GM23338 (cell line): ENCODE data around the gene ACAP1. TPM values are rescaled to one million over a fixed set of nuclear protein-coding genes. Genes with fewer than 3 reads are reported as not detected.
"Not testable (repeated sequence)": the region's sequence is repeated elsewhere in the genome, so short reads cannot be mapped to it uniquely, and the experiment has no call there.

ENCODE experiments used
- ATAC-seq: fragments of 200-7000 bp; cut with Tn5 transposase; 3 replicates; pipeline ENCODE4 v1.9.1; 2020
- DNase-seq: peaks from one replicate; pipeline ENCODE4 v3.0.0-alpha.2; 2015; ENCODE audit warnings: low spot score
- H2AFZ ChIP-seq: fragments of 200-600 bp; sonication (generic); 2 replicates; pipeline ENCODE4 v1.8.0; 2016; ENCODE audit warnings: antibody characterized with exemption, mild to moderate bottlenecking, moderate library complexity
- H3F3A ChIP-seq: fragments of 200-600 bp; sonication (generic); replicated peaks from 2 replicates; pipeline ENCODE4 v1.8.0; 2017; ENCODE audit warnings: antibody characterized with exemption, mixed run types, low read depth
- H3K27ac ChIP-seq: fragments of 200-600 bp; sonication (generic); 2 replicates; pipeline ENCODE4 v1.6.1; 2016; ENCODE audit warnings: low read depth
- H3K27me3 ChIP-seq: fragments of 200-600 bp; sonication (generic); 2 replicates; pipeline ENCODE4 v1.8.0; 2016; ENCODE audit warnings: mild to moderate bottlenecking, mixed run types, moderate library complexity; ENCODE audit not compliant: insufficient read depth
- H3K36me3 ChIP-seq: fragments of 200-600 bp; sonication (generic); 2 replicates; pipeline ENCODE4 v1.8.0; 2016; ENCODE audit warnings: mild to moderate bottlenecking; ENCODE audit not compliant: insufficient read depth
- H3K4me1 ChIP-seq: fragments of 200-600 bp; sonication (generic); 2 replicates; pipeline ENCODE4 v1.8.0; 2016; ENCODE audit warnings: mild to moderate bottlenecking, moderate library complexity; ENCODE audit not compliant: insufficient read depth
- H3K4me2 ChIP-seq: fragments of 200-600 bp; sonication (generic); 2 replicates; pipeline ENCODE4 v1.7.1; 2017; ENCODE audit warnings: mixed run types
- H3K4me3 ChIP-seq: fragments of 200-600 bp; sonication (generic); 2 replicates; pipeline ENCODE4 v1.6.1; 2016; ENCODE audit warnings: mixed run types
- H3K79me2 ChIP-seq: fragments of 200-600 bp; sonication (generic); replicated peaks from 2 replicates; pipeline ENCODE4 v1.8.0; 2017; ENCODE audit warnings: mild to moderate bottlenecking; ENCODE audit not compliant: insufficient read depth
- H3K9me2 ChIP-seq: fragments of 200-600 bp; sonication (generic); 2 replicates; pipeline ENCODE4 v1.8.0; 2017; ENCODE audit not compliant: insufficient read depth
- H4K20me1 ChIP-seq: fragments of 200-600 bp; sonication (generic); replicated peaks from 2 replicates; pipeline ENCODE4 v1.8.0; 2017; ENCODE audit warnings: mild to moderate bottlenecking; ENCODE audit not compliant: insufficient read depth
- H3K27ac Mint-ChIP-seq: 2 replicates; pipeline ENCODE4 v1.8.0; 2020; ENCODE audit warnings: inconsistent platforms, mild to moderate bottlenecking, moderate library complexity, mixed read lengths
- H3K27me3 Mint-ChIP-seq: 3 replicates; pipeline ENCODE4 v1.8.0; 2022; ENCODE audit warnings: low read depth, mild to moderate bottlenecking, moderate library complexity, mixed read lengths, inconsistent platforms; ENCODE audit not compliant: insufficient read depth, poor library complexity
- H3K36me3 Mint-ChIP-seq: 3 replicates; pipeline ENCODE4 v1.8.0; 2021; ENCODE audit warnings: low read depth, mild to moderate bottlenecking, inconsistent platforms, moderate library complexity, mixed read lengths
- H3K4me1 Mint-ChIP-seq: 3 replicates; pipeline ENCODE4 v1.8.0; 2020; ENCODE audit warnings: mild to moderate bottlenecking, inconsistent platforms, mixed read lengths
- H3K4me3 Mint-ChIP-seq: 3 replicates; pipeline ENCODE4 v1.8.0; 2021; ENCODE audit warnings: moderate library complexity, mild to moderate bottlenecking, inconsistent platforms, mixed read lengths
- H3K9me3 Mint-ChIP-seq: 3 replicates; pipeline ENCODE4 v1.8.0; 2020; ENCODE audit warnings: moderate library complexity, mild to moderate bottlenecking, inconsistent platforms, mixed read lengths
- CREB1 ChIP-seq: fragments of 250-450 bp; sonication (Bioruptor Pico); IDR thresholded peaks from 2 replicates; pipeline ENCODE4 v1.5.0; 2020; ENCODE audit warnings: low read depth, mild to moderate bottlenecking, moderate library complexity
- EZH2 ChIP-seq: fragments of 200-600 bp; sonication (generic); IDR thresholded peaks from one replicate; pipeline ENCODE4 v1.8.0; 2017; ENCODE audit warnings: antibody characterized with exemption, mild to moderate bottlenecking, low read depth; ENCODE audit not compliant: unreplicated experiment
- NANOG ChIP-seq: IDR thresholded peaks from 2 replicates; pipeline ENCODE4 v1.6.1; 2016; ENCODE audit warnings: antibody characterized with exemption, borderline replicate concordance
- POLR2AphosphoS5 ChIP-seq: IDR thresholded peaks from 2 replicates; pipeline ENCODE4 v1.6.1; 2016; ENCODE audit warnings: antibody characterized with exemption, low read depth
- REST ChIP-seq: IDR thresholded peaks from one replicate; pipeline ENCODE4 v1.6.1; 2018; ENCODE audit warnings: antibody characterized with exemption; ENCODE audit not compliant: unreplicated experiment
- STAT1 ChIP-seq: IDR thresholded peaks from one replicate; pipeline ENCODE4 v1.6.1; 2016; ENCODE audit warnings: antibody characterized with exemption; ENCODE audit not compliant: unreplicated experiment
- ZNF114 ChIP-seq: fragments of 250-450 bp; sonication (Bioruptor Pico); IDR thresholded peaks from 2 replicates; pipeline ENCODE4 v1.5.0; 2020; ENCODE audit warnings: mild to moderate bottlenecking, moderate library complexity
- ZNF331 ChIP-seq: fragments of 250-450 bp; sonication (Bioruptor Pico); IDR thresholded peaks from 2 replicates; pipeline ENCODE4 v1.5.0; 2020; ENCODE audit warnings: low read depth, mild to moderate bottlenecking, moderate library complexity
- polyA plus RNA-seq: library from polyadenylated mRNA; unstranded; fragments of >200 nt; fragmentation: Nextera tagmentation; extraction: Ambion mirVana; gene quantifications from 2 replicates; pipeline ENCODE4 v1.2.1, GENCODE V29; 2016
- total RNA-seq: library from RNA; depleted of rRNA; stranded (reverse); fragments of >200 nt; shearing (Covaris generic); gene quantifications from 2 replicates; pipeline ENCODE4 v1.2.3, GENCODE V29; 2014
- TF ChIP-seq, protein P1 (sequence below): fragments of 250-450 bp; sonication (Bioruptor Pico); IDR thresholded peaks from 2 replicates; pipeline ENCODE4 v1.5.0; 2020; ENCODE audit warnings: mild to moderate bottlenecking, moderate library complexity

The ACAP1 gene
- total and polyA plus RNA-seq, 2 experiments from 2014 or later: 30.7 to 40.1 TPM

DNA sequence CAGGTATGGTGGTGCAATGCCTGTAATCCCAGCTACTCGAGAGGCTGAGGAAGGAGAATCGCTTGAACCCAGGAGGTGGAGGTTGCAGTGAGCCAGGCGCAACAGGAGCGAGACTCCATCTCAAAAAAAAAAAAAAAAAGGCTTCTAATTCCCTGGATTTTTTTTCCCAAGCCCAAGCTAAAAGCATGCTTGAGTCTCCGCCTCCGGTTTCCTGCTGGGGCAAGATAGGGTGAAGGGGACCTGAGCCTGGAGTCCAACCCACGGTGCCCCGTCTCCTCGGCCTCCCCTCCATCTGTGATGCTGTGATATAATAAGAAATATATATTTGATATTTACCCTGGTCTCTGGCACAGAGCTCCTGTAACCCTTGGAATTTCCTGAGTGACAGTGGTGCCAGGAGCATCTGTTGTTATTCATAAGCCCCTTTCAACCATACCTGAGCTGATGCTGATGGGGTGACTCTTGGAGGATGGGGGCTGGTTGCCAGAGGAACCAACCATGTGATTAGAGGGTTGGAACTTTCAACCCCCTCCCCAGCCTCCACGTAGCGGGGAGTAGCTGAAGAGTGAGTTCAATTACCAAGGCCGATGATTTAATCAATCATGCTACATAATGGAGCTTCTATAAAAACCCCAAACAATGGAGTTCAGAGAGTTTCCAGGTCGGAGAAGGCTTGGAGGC lies 31.7 kb downstream of the ACAP1 start (continued):
- TF ChIP-seq, protein P1, sequence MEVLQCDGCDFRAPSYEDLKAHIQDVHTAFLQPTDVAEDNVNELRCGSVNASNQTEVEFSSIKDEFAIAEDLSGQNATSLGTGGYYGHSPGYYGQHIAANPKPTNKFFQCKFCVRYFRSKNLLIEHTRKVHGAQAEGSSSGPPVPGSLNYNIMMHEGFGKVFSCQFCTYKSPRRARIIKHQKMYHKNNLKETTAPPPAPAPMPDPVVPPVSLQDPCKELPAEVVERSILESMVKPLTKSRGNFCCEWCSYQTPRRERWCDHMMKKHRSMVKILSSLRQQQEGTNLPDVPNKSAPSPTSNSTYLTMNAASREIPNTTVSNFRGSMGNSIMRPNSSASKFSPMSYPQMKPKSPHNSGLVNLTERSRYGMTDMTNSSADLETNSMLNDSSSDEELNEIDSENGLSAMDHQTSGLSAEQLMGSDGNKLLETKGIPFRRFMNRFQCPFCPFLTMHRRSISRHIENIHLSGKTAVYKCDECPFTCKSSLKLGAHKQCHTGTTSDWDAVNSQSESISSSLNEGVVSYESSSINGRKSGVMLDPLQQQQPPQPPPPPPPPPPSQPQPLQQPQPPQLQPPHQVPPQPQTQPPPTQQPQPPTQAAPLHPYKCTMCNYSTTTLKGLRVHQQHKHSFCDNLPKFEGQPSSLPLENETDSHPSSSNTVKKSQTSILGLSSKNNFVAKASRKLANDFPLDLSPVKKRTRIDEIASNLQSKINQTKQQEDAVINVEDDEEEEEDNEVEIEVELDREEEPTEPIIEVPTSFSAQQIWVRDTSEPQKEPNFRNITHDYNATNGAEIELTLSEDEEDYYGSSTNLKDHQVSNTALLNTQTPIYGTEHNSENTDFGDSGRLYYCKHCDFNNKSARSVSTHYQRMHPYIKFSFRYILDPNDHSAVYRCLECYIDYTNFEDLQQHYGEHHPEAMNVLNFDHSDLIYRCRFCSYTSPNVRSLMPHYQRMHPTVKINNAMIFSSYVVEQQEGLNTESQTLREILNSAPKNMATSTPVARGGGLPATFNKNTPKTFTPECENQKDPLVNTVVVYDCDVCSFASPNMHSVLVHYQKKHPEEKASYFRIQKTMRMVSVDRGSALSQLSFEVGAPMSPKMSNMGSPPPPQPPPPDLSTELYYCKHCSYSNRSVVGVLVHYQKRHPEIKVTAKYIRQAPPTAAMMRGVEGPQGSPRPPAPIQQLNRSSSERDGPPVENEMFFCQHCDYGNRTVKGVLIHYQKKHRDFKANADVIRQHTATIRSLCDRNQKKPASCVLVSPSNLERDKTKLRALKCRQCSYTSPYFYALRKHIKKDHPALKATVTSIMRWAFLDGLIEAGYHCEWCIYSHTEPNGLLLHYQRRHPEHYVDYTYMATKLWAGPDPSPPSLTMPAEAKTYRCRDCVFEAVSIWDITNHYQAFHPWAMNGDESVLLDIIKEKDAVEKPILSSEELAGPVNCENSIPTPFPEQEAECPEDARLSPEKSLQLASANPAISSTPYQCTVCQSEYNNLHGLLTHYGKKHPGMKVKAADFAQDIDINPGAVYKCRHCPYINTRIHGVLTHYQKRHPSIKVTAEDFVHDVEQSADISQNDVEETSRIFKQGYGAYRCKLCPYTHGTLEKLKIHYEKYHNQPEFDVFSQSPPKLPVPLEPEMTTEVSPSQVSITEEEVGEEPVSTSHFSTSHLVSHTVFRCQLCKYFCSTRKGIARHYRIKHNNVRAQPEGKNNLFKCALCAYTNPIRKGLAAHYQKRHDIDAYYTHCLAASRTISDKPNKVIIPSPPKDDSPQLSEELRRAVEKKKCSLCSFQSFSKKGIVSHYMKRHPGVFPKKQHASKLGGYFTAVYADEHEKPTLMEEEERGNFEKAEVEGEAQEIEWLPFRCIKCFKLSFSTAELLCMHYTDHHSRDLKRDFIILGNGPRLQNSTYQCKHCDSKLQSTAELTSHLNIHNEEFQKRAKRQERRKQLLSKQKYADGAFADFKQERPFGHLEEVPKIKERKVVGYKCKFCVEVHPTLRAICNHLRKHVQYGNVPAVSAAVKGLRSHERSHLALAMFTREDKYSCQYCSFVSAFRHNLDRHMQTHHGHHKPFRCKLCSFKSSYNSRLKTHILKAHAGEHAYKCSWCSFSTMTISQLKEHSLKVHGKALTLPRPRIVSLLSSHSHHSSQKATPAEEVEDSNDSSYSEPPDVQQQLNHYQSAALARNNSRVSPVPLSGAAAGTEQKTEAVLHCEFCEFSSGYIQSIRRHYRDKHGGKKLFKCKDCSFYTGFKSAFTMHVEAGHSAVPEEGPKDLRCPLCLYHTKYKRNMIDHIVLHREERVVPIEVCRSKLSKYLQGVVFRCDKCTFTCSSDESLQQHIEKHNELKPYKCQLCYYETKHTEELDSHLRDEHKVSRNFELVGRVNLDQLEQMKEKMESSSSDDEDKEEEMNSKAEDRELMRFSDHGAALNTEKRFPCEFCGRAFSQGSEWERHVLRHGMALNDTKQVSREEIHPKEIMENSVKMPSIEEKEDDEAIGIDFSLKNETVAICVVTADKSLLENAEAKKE (CRISPR knock-in tag): no peak
- no peak for TF ChIP-seq EZH2
- no peak for TF ChIP-seq ZNF331 (CRISPR knock-in tag)
- TF ChIP-seq STAT1: no peak
- no peak for TF ChIP-seq ZNF114
- no peak for TF ChIP-seq REST
- TF ChIP-seq NANOG: no peak
- no peak for TF ChIP-seq CREB1 (CRISPR knock-in tag)
- no peak for TF ChIP-seq POLR2AphosphoS5

DNA sequence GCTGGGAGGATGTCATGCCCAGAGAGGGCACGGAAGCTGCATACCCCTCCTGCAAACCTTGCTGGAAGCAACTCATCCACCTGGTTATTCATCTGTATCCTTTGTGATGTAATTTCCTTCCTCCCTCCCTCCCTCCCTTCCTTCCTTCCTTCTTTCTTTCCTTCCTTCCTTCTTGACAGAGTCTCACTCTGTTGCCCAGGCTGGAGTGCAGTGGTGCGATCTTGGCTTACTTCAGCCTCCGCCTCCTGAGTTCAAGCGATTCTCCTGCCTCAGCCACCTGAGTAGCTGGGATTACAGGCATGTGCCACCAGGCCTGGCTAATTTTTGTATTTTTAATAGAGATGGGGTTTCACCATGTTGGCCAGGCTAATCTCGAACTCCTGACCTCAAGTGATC lies 32.3 kb downstream of the ACAP1 start:
- H3K4me1 ChIP-seq: peaks cover 28% of the 10 kb centered on the region
- not testable (repeated sequence) for H3K27ac ChIP-seq, DNase-seq, H3K9me3 Mint-ChIP-seq, H4K20me1 ChIP-seq, H3K27me3 ChIP-seq, H3K36me3 ChIP-seq, H3K36me3 Mint-ChIP-seq, H3K79me2 ChIP-seq, H3K27me3 Mint-ChIP-seq, H3K9me2 ChIP-seq, H3F3A ChIP-seq, H3K27ac Mint-ChIP-seq
- peaks cover 26% of the 10 kb centered on the region for H3K4me1 Mint-ChIP-seq
- H3K4me3 ChIP-seq: peak overlapping the region; percentile 29; the same call in 1 of the 2 replicates
- H2AFZ ChIP-seq: peak overlapping the region; percentile 8; the same call in 1 of the 2 replicates
- 0 out of 3 replicates have a peak overlapping the region, but pooled peaks have one; percentile 13 for H3K4me3 Mint-ChIP-seq
- H3K4me2 ChIP-seq: peak overlapping the region; percentile 68
- peak; percentile 22 for ATAC-seq
